Right atrium auricular region (tissue), 2 donors: ENCODE results near the gene TLE7. TPM values are rescaled to one million over a fixed set of nuclear protein-coding genes. Genes with fewer than 3 reads are reported as not detected.
A peak's percentile ranks its signal among the peaks of the same experiment; 100 is the strongest.

Experiments
- DNase-seq: peaks from one replicate; pipeline ENCODE4 v3.0.0-alpha.2; 2019; ENCODE audit warnings: low spot score
- H3K27ac ChIP-seq, 2 donors: fragments of 200-600 bp; sonication (generic); 1 replicate in 1 of 2; 2 replicates in 1 of 2; pipeline ENCODE4 v1.5.1; 2016 to 2019
- H3K27me3 ChIP-seq, 2 donors: fragments of 200-600 bp; sonication (generic); one replicate each; pipeline versions ENCODE4 v1.5.1 to v1.6.0; 2017 to 2019
- H3K36me3 ChIP-seq: fragments of 200-600 bp; sonication (generic); one replicate; pipeline ENCODE4 v1.5.1; 2016
- H3K4me1 ChIP-seq, 2 donors: fragments of 200-600 bp; sonication (generic); one replicate each; pipeline versions ENCODE4 v1.5.1 to v1.6.0; 2017 to 2019
- H3K4me3 ChIP-seq, 2 donors: fragments of 200-600 bp; sonication (generic); 1 replicate in 1 of 2; 2 replicates in 1 of 2; pipeline ENCODE4 v1.5.1; 2017 to 2019; ENCODE audit warnings: mild to moderate bottlenecking in 1 of 2, moderate library complexity in 1 of 2
- H3K9me3 ChIP-seq, 2 donors: fragments of 200-600 bp; sonication (generic); one replicate each; pipeline ENCODE4 v1.5.1; 2019
- total RNA-seq, 2 donors: library from RNA; depleted of rRNA; stranded (reverse); fragments of >200 nt; gene quantifications; one replicate each; pipeline ENCODE4 v1.1.0, GENCODE V29; 2016
- TF ChIP-seq, protein P1 (sequence below), 2 donors: fragments of 200-600 bp; sonication (generic); IDR thresholded peaks; one replicate each; pipeline ENCODE4 v1.5.1; 2019; ENCODE audit warnings: antibody characterized with exemption in 2 of 2

TLE7 gene
- total RNA-seq: not detected

GRCh38 chr16:71442051-71442440 is at the start of gene TLE7:
TSS of gene TLE7 (minus strand) at chr16:71442054. CDS start at chr16:71433324, 8,730 bp downstream.
- Histone ChIP-seq H3K27me3 (no peaks in the 10 kb centered on the region), H3K36me3 (no peaks in the 10 kb centered on the region), H3K4me1 (no peaks in the 10 kb centered on the region), H3K9me3 (peaks cover 14 to 49% of the 10 kb centered on the region in 2 donors), H3K27ac (no peak within 1 kb of the TSS), H3K4me3 (no peak within 1 kb of the TSS)
- DNase-seq: no peak
- TF ChIP-seq, protein P1, sequence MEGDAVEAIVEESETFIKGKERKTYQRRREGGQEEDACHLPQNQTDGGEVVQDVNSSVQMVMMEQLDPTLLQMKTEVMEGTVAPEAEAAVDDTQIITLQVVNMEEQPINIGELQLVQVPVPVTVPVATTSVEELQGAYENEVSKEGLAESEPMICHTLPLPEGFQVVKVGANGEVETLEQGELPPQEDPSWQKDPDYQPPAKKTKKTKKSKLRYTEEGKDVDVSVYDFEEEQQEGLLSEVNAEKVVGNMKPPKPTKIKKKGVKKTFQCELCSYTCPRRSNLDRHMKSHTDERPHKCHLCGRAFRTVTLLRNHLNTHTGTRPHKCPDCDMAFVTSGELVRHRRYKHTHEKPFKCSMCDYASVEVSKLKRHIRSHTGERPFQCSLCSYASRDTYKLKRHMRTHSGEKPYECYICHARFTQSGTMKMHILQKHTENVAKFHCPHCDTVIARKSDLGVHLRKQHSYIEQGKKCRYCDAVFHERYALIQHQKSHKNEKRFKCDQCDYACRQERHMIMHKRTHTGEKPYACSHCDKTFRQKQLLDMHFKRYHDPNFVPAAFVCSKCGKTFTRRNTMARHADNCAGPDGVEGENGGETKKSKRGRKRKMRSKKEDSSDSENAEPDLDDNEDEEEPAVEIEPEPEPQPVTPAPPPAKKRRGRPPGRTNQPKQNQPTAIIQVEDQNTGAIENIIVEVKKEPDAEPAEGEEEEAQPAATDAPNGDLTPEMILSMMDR (IDR thresholded peaks at IDR 0.05): no peak

DNA sequence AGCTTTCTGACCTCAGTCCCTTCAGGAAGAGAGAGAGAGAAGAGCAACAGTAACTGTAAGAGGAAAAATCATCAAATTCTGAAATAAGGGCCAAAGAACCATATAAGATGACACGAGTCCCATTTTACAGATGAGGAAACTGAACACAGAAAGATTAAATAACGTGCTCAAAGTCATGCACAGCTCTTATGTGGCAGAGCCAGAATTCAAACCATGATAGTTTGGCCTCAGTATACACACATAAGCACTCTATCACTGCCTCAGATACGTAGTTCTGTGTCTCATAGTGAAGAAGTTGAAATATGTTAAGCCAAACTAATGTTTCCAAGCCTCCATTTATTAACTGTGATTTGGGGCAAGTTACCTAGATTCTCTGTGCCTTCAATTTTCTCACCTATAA is 49.2 kb upstream of the TLE7 start:
- DNase-seq: no peak
- TF ChIP-seq, protein P1 (IDR thresholded peaks at IDR 0.05): no peak
- H3K27ac ChIP-seq: no peak overlapping the region
- H3K4me1 ChIP-seq: no peaks in the 10 kb centered on the region
- H3K9me3 ChIP-seq: no peaks in the 10 kb centered on the region
- H3K27me3 ChIP-seq: no peaks in the 10 kb centered on the region
- no peak overlapping the region for H3K4me3 ChIP-seq
- no peaks in the 10 kb centered on the region for H3K36me3 ChIP-seq

DNA sequence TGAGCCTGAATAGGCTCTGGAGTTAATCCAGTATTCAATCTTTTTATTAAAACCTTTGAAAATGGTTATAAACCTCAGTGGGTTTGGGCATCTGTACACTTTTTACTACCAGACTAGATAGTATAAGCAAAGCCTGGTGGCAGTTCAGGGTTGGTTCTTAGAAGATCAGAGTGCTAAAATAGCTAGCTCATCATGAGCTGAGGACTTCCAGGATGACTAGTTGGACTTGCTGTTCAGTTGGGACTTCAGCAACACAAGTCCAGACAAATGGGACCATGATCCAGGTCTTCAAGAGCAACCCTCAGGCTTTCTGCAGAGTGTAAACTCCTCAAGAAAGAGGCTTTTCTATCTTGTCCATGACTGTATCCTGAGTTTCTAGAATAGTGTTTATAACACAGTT is 48.5 kb upstream of the TLE7 start:
- no peaks in the 10 kb centered on the region for H3K9me3 ChIP-seq
- TF ChIP-seq, protein P1 (IDR thresholded peaks at IDR 0.05): no peak

GRCh38 chr16:71489122-71489521 is 47.3 kb upstream of the TLE7 start, which contains the start of gene ZNF19:
TSS of gene ZNF19 (minus strand) at chr16:71489324. CDS start at chr16:71482114, 7,210 bp downstream.
- H3K36me3 ChIP-seq: no peaks in the 10 kb centered on the region
- H3K4me3 ChIP-seq: no peak within 1 kb of the TSS
- H3K27ac ChIP-seq: no peak within 1 kb of the TSS
- no peaks in the 10 kb centered on the region for H3K4me1 ChIP-seq
- no peaks in the 10 kb centered on the region for H3K9me3 ChIP-seq
- DNase-seq: no peak
- H3K27me3 ChIP-seq: no peaks in the 10 kb centered on the region
- TF ChIP-seq, protein P1 (IDR thresholded peaks at IDR 0.05): no peak

More for the DNA sequence above, 48.5 kb upstream of the TLE7 start:
- H3K27ac ChIP-seq: no peak overlapping the region
- no peaks in the 10 kb centered on the region for H3K36me3 ChIP-seq
- H3K4me3 ChIP-seq: no peak overlapping the region
- DNase-seq: no peak
- H3K27me3 ChIP-seq: no peaks in the 10 kb centered on the region
- no peaks in the 10 kb centered on the region for H3K4me1 ChIP-seq

DNA sequence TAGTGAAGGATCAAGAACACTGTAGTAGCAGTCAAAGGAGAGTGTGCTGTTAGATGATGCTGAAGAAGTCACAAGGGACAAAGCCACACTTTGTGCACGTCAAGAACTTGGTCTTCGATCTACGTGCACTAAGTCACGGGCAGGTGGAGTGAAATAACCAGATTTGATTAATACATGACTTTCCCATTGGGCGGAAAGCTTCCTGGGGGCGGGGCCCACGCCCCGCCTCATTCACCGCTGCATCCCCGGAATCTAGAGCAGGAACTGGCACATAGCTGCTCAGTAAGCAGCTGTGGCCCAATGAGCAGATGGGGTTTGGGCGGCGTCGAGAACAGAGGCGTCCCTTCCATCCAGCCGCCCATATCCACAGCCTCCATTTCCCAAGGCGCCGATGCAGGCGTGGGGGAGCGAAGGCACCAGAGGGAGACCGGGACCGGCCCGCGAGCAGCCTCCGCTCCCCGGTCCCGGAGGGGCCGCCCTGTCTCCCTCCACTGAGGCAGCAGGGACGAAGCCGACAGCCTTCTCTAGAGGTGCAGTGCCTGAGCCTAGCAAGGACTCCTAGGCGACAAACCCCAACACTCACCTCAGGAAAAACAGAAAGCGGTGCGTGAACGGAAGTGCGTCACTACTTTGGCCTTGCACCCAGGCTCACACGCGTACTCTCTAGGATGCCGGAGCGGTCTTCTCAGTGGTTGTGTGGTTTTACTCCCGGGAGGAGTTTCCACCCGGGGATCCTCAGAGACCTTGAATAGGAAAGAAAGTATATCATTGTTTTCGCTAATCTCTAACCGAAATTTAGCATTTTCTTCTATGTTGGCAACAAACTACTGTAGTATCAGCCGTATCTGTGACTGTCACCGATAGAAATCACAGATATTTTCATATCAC is 42.4 kb upstream of the TLE7 start:
- TF ChIP-seq, protein P1 (IDR thresholded peaks at IDR 0.05): no peak
- H3K27me3 ChIP-seq: no peaks in the 10 kb centered on the region
- peaks cover 0 to 11% of the 10 kb centered on the region in 2 donors for H3K4me1 ChIP-seq
- no peaks in the 10 kb centered on the region for H3K36me3 ChIP-seq
- peak; percentile 93 for DNase-seq
- no peaks in the 10 kb centered on the region for H3K9me3 ChIP-seq
- peak overlapping the region; percentile 92 to 98 for H3K27ac ChIP-seq
- peak overlapping the region; percentile 86 to 89 for H3K4me3 ChIP-seq
